A673 (cell line): Measurements from ENCODE around the gene ART4. TPM values are rescaled to one million over a fixed set of nuclear protein-coding genes. Genes with fewer than 3 reads are reported as not detected.

Experiments
- BruUV-seq: library from RNA; stranded (reverse); fragments of 400-500 nt; replicated peaks from 2 replicates; lab custom pipeline; 2021; lab: Mats Ljungman, UMichigan
- CTCF ChIA-PET: fragments of 300-600 bp; sonication (Branson Sonifier 250); formaldehyde crosslinking; loops from one replicate; lab custom pipeline; 2022; ENCODE audit warnings: antibody characterized with exemption; lab: Charles Lee
- POLR2A ChIA-PET: fragments of 300-600 bp; sonication (Branson Sonifier 250); formaldehyde crosslinking; loops from one replicate; lab custom pipeline; 2022; ENCODE audit warnings: antibody characterized with exemption; ENCODE audit not compliant: low non-redundant PET; lab: Charles Lee
- DNase-seq: peaks from one replicate; pipeline ENCODE4 v3.0.0-alpha.2; 2015; ENCODE audit warnings: low spot score
- H3K27ac ChIP-seq: fragments of 200-600 bp; sonication (generic); 2 replicates; pipeline ENCODE4 v1.5.1; 2016; ENCODE audit warnings: mixed run types, low read depth, mild to moderate bottlenecking, mixed read lengths, antibody characterized with exemption, low read length; ENCODE audit not compliant: poor library complexity, severe bottlenecking
- H3K27me3 ChIP-seq: fragments of 200-600 bp; sonication (generic); replicated peaks from 2 replicates; pipeline ENCODE4 v1.6.1; 2017; ENCODE audit warnings: mixed run types, low read depth, mild to moderate bottlenecking, mixed read lengths, antibody characterized with exemption, low read length; ENCODE audit not compliant: insufficient read depth, poor library complexity
- H3K36me3 ChIP-seq: fragments of 200-600 bp; sonication (generic); 2 replicates; pipeline ENCODE4 v1.6.1; 2016; ENCODE audit warnings: mixed run types, mild to moderate bottlenecking, mixed read lengths, antibody characterized with exemption, low read length; ENCODE audit not compliant: insufficient read depth, poor library complexity, severe bottlenecking
- H3K4me1 ChIP-seq: fragments of 200-600 bp; sonication (generic); 2 replicates; pipeline ENCODE4 v1.6.1; 2017; ENCODE audit warnings: mixed run types, mild to moderate bottlenecking, mixed read lengths, antibody characterized with exemption, low read length; ENCODE audit not compliant: insufficient read depth, poor library complexity, severe bottlenecking
- H3K4me3 ChIP-seq: fragments of 200-600 bp; sonication (generic); 2 replicates; pipeline ENCODE4 v1.5.1; 2016; ENCODE audit warnings: low read depth, mixed run types, mild to moderate bottlenecking, mixed read lengths, low read length; ENCODE audit not compliant: poor library complexity, severe bottlenecking
- H3K9me3 ChIP-seq: fragments of 200-600 bp; sonication (generic); 2 replicates; pipeline ENCODE4 v1.6.1; 2016; ENCODE audit warnings: mixed run types, low read depth, mild to moderate bottlenecking, mixed read lengths, antibody characterized with exemption, low read length; ENCODE audit not compliant: poor library complexity, severe bottlenecking
- EZH2 ChIP-seq: fragments of 200-600 bp; sonication (generic); IDR thresholded peaks from 2 replicates; pipeline ENCODE4 v1.6.1; 2017; ENCODE audit warnings: borderline replicate concordance, low read depth, mild to moderate bottlenecking, mixed read lengths, antibody characterized with exemption, low read length; ENCODE audit not compliant: poor library complexity, severe bottlenecking
- intact Hi-C: fragments of 100-400 bp; cut with micrococcal nuclease; formaldehyde crosslinking; loops from one replicate; pipeline ENCODE4 v1.10.0; 2022; ENCODE audit not compliant: unreplicated experiment
- total RNA-seq: library from RNA; stranded (reverse); gene quantifications from 2 replicates; pipeline ENCODE4 v1.2.3, GENCODE V29; 2021
- TF ChIP-seq, protein P1 (sequence below): fragments of 300-800, 200-600 bp; sonication (generic); conservative IDR thresholded peaks from 2 replicates; pipeline ENCODE4 v1.5.1; 2017; ENCODE audit warnings: low read depth, mild to moderate bottlenecking, antibody characterized with exemption, low read length, moderate library complexity, mixed read lengths

ART4 gene
- total RNA-seq, 1 experiment from 2014 or later: not detected

DNA sequence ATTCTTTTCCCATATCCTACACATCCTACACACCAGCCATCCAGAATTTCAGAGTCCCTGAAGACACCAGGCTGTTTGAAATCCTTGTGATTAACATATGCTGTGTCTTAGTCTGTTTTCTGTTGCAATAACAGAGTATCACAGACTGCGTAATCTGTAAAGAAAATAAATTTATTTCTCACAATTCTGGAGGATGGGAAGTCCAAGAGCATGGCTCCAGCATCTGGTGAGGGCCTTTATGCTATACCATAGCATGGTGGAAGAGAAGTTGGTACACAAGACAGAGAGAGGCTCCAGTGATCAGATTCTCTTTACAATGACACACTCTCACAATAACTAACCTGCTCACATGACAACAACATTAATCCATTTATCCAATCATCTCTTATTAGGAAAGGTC lies 4.1 kb downstream of the ART4 start:
- H3K36me3 ChIP-seq: no peaks in the 10 kb centered on the region
- ChIA-PET POLR2A (no interaction called here), CTCF (no interaction called here)
- H3K27ac ChIP-seq: no peak overlapping the region
- intact Hi-C loops: no loop called here
- no peak for TF ChIP-seq EZH2
- TF ChIP-seq, protein P1, sequence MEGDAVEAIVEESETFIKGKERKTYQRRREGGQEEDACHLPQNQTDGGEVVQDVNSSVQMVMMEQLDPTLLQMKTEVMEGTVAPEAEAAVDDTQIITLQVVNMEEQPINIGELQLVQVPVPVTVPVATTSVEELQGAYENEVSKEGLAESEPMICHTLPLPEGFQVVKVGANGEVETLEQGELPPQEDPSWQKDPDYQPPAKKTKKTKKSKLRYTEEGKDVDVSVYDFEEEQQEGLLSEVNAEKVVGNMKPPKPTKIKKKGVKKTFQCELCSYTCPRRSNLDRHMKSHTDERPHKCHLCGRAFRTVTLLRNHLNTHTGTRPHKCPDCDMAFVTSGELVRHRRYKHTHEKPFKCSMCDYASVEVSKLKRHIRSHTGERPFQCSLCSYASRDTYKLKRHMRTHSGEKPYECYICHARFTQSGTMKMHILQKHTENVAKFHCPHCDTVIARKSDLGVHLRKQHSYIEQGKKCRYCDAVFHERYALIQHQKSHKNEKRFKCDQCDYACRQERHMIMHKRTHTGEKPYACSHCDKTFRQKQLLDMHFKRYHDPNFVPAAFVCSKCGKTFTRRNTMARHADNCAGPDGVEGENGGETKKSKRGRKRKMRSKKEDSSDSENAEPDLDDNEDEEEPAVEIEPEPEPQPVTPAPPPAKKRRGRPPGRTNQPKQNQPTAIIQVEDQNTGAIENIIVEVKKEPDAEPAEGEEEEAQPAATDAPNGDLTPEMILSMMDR: no peak
- H3K4me1 ChIP-seq: no peaks in the 10 kb centered on the region
- no TSS peak for BruUV-seq
- no peak overlapping the region for H3K4me3 ChIP-seq
- no peak for DNase-seq
- no peaks in the 10 kb centered on the region for H3K27me3 ChIP-seq
- no peaks in the 10 kb centered on the region for H3K9me3 ChIP-seq

DNA sequence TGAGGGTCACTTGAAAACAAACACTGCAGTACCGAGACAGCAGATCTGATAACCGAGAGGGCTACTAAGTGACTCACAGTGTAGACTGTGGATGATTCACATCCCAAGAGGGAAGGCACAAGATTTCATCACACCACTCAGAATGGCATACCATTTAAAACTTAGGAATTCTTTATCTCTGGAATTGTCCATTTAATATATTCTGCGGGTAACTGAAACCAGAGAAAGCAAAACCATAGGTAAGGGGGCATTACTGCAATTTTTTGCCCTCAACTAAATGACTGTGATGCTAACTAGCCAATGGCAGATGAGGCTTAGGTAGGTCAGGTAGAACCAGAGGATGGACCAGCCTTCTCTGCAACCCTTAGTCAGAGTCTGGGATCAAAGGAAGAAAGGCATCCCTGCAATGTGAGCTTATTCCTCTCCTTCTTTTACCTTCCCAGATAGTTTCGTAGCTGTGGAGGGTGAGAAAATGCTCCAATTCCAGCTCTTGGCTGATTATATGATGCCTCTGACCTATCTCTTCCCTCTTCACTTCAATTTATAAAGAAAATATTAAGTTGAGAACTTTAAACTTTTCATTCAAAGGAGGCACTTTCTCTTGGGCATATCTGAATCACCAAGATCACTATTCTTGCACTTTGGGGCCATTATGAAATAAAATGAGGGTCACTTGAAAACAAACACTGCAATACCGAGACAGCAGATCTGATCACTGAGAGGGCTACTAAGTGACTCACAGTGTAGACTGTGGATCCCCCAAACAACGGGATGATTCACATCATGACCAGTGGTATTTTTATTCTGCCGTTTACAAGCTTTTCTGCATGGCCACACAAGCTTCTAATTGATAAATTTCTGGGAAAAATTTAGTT lies 6.8 kb downstream of the ART4 start:
- CTCF ChIA-PET: no interaction called here
- H3K9me3 ChIP-seq: no peaks in the 10 kb centered on the region
- H3K4me1 ChIP-seq: no peaks in the 10 kb centered on the region
- H3K4me3 ChIP-seq: no peak overlapping the region
- H3K36me3 ChIP-seq: no peaks in the 10 kb centered on the region
- POLR2A ChIA-PET: no interaction called here
- intact Hi-C loops: no loop called here
- TF ChIP-seq, protein P1: no peak
- TF ChIP-seq EZH2: no peak
- BruUV-seq: no TSS peak
- no peak overlapping the region for H3K27ac ChIP-seq
- no peaks in the 10 kb centered on the region for H3K27me3 ChIP-seq
- peak; percentile 49 for DNase-seq

DNA sequence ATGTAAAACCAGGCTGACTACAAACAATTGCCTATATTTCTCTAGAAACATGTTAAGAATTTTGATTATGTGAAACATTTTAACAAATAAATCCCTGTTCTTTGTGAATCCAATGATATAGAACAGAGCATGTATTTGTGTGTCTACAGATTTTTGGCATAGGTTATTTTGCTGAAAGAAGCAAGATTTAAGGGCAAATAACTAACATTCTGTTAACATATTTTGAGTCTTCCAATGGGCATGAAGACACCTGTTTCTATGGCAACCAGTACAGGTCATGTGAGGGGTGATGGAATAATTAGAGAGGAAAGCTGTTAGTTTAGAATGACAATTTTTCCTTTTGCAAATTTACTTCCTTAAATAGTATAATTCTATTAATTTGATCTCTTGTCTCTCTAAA lies 8.8 kb downstream of the ART4 start:
- Histone ChIP-seq H3K36me3 (no peaks in the 10 kb centered on the region), H3K9me3 (no peaks in the 10 kb centered on the region), H3K4me3 (no peak overlapping the region), H3K27ac (no peak overlapping the region), H3K27me3 (no peaks in the 10 kb centered on the region), H3K4me1 (no peaks in the 10 kb centered on the region)
- TF ChIP-seq, protein P1: no peak
- TF ChIP-seq EZH2: no peak
- CTCF ChIA-PET: no interaction called here
- DNase-seq: no peak
- BruUV-seq: no TSS peak
- intact Hi-C loops: no loop called here
- POLR2A ChIA-PET: no interaction called here
